Coronary artery (tissue), 2 donors: ENCODE results near the gene RBM38.
"Not testable (repeated sequence)": the region's sequence is repeated elsewhere in the genome, so short reads cannot be mapped to it uniquely, and the experiment has no call there.

Experiments used
- DNase-seq: peaks from one replicate; pipeline ENCODE4 v3.0.0-alpha.2; 2017; ENCODE audit warnings: low spot score
- H3K27ac ChIP-seq, 2 donors: fragments of 200-600 bp; sonication (generic); one replicate each; pipeline ENCODE4 v1.5.1; 2016 to 2019
- H3K4me3 ChIP-seq: fragments of 200-600 bp; sonication (generic); 2 replicates; pipeline ENCODE4 v1.5.1; 2016; ENCODE audit warnings: mild to moderate bottlenecking, moderate library complexity
- CTCF ChIP-seq: fragments of 200-600 bp; sonication (generic); IDR thresholded peaks from one replicate; pipeline ENCODE4 v1.5.1; 2019; ENCODE audit warnings: antibody characterized with exemption

RBM38 gene

GRCh38 chr20:57428324-57429158 lies 37.3 kb downstream of the RBM38 start:
- peak overlapping the region in 1 of 2 donors; percentile 9 for H3K27ac ChIP-seq
- H3K4me3 ChIP-seq, result no peak overlapping the region
- DNase-seq, result no peak
- no peak for TF ChIP-seq CTCF

DNA sequence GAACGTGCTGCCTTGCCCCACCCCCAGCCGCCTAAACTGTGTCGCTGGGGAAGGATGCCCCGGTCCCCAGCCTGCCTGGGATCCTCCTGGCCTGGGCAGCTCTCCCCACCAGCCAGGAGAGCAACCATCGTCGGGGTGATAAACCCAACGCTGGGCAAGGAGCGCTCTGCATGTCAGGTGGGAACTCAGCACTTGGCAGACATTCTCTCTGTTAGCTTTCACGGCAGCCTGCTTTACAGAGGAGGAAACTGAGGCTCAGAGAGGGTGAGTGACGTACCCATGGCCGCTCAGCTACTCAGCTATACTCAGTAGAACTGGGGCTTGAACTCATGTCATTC lies 37.9 kb downstream of the RBM38 start:
- no peak for TF ChIP-seq CTCF
- Histone ChIP-seq H3K4me3 (no peak overlapping the region), H3K27ac (peak overlapping the region in 1 of 2 donors; percentile 9)
- no peak for DNase-seq

DNA sequence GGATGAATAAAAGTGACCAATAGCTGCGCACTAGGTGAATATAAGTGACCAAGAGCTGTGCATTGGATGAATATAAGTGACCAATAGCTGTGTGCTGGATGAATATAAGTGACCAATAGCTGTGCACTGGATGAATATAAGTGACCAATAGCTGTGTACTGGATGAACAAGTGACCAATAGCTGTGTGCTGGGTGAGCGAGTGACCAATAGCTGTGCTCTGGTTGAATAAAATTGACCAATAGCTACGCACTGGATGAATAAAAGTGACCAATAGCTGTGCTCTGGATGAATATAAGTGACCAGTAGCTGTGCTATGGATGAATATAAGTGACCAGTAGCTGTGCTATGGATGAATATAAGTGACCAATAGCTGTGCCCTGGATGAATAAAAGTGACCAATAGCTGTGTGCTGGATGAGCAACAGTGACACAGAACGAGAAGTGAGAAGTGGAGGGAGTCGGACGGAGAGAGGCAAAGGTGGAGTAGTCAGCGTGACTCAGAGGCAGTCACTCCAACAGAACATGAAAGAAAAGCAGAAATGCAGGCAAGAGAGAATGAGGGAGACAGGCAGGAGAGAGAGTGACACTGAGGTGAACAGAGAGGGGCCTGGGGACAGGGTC lies 38.5 kb downstream of the RBM38 start:
- no peak for DNase-seq
- Histone ChIP-seq H3K27ac (no peak overlapping the region), H3K4me3 (no peak overlapping the region)
- no peak for TF ChIP-seq CTCF

DNA sequence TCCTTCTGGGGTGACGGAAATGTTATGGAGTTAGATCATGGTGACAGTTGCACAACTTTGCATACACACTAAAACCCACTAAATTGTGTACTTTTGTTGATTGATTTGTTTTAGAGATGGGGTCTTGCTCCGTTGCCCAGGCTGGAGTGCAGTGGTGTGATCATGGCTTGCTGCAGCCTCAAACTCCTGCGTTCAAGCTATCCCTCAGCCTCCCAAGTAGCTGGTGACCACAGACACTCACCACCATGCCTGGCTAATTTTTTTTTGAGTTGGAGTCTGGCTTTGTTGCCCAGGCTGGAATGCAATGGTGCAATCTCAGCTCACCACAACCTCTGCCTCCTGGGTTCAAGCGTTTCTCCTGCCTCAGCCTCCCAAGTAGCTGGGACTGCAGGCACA lies 39.0 kb downstream of the RBM38 start:
- not testable (repeated sequence) for H3K27ac ChIP-seq

DNA sequence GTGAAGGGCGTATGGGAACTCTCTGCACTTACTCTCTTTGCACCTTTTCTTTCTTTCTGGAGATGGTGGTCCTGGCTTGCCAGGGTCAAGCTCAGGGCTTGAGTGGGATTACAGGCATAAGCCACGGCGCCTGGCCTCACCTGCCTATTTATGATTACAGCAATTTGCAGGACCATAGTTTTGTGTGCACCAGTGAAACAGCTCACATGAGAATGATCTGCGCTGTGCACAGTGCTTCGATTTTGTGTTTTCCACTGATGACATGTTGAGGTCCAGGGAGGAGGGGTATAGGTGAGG lies 40.3 kb downstream of the RBM38 start:
- no peak overlapping the region for H3K27ac ChIP-seq
- no peak for TF ChIP-seq CTCF

More for the DNA sequence above, 39.0 kb downstream of the RBM38 start:
- not testable (repeated sequence) for H3K4me3 ChIP-seq, DNase-seq

GRCh38 chr20:57432480-57432861 lies 41.3 kb downstream of the RBM38 start:
- H3K27ac ChIP-seq, result no peak overlapping the region
- no peak for TF ChIP-seq CTCF
- no peak for DNase-seq
- no peak overlapping the region for H3K4me3 ChIP-seq

More for the DNA sequence above, 40.3 kb downstream of the RBM38 start:
- DNase-seq, result no peak
- no peak overlapping the region for H3K4me3 ChIP-seq

GRCh38 chr20:57432862-57433491 lies 41.8 kb downstream of the RBM38 start:
- Histone ChIP-seq H3K27ac (no peak overlapping the region), H3K4me3 (no peak overlapping the region)
- TF ChIP-seq CTCF, result no peak
- no peak for DNase-seq
